HG03280 (cell line): ENCODE measurements around the gene CRYGD.
"Not testable (repeated sequence)": the region's sequence is repeated elsewhere in the genome, so short reads cannot be mapped to it uniquely, and the experiment has no call there.

Source experiments
- ATAC-seq: cut with Tn5 transposase; IDR thresholded peaks from one replicate; pipeline ENCODE4 v1.9.1; 2021; ENCODE audit warnings: mild to moderate bottlenecking, moderate library complexity; ENCODE audit not compliant: unreplicated experiment

Gene CRYGD

GRCh38 chr2:208130712-208131110, 6.4 kb upstream of the CRYGD start:
- ATAC-seq: no peak

- no peak for ATAC-seq
Measured at GRCh38 chr2:208129744-208130711, 5.7 kb upstream of the CRYGD start, which contains the start of gene CRYGC. TSS of gene CRYGC (minus strand) at chr2:208129828. CDS start at chr2:208129792, 36 bp downstream.

- ATAC-seq: no peak
Measured at GRCh38 chr2:208128136-208128535, 3.8 kb upstream of the CRYGD start.

GRCh38 chr2:208127090-208127489, 2.8 kb upstream of the CRYGD start:
- no peak for ATAC-seq

GRCh38 chr2:208125251-208125650, 927 bp upstream of the CRYGD start:
- no peak for ATAC-seq

GRCh38 chr2:208122248-208122647, 2.1 kb downstream of the CRYGD start:
- ATAC-seq: no peak

- no peak for ATAC-seq
Measured at GRCh38 chr2:208118918-208119317, 5.4 kb downstream of the CRYGD start.

- not testable (repeated sequence) for ATAC-seq
Measured at GRCh38 chr2:208117390-208117789, 6.9 kb downstream of the CRYGD start.

- no peak for ATAC-seq
Measured at GRCh38 chr2:208112969-208113368, 11.4 kb downstream of the CRYGD start.

- ATAC-seq: not testable (repeated sequence)
Measured at GRCh38 chr2:208112273-208112745, 12.0 kb downstream of the CRYGD start.

GRCh38 chr2:208103616-208104015, 20.7 kb downstream of the CRYGD start:
- ATAC-seq: no peak

GRCh38 chr2:208101716-208102631, 22.4 kb downstream of the CRYGD start:
- ATAC-seq: no peak

GRCh38 chr2:208099682-208100470, 24.4 kb downstream of the CRYGD start:
- ATAC-seq: no peak

- ATAC-seq: not testable (repeated sequence)
Measured at GRCh38 chr2:208098701-208099100, 25.6 kb downstream of the CRYGD start.

- ATAC-seq: no peak
Measured at GRCh38 chr2:208098267-208098666, 26.1 kb downstream of the CRYGD start.

GRCh38 chr2:208097801-208098200, 26.5 kb downstream of the CRYGD start:
- ATAC-seq: no peak

- no peak for ATAC-seq
Measured at GRCh38 chr2:208097313-208097712, 27.0 kb downstream of the CRYGD start.

- ATAC-seq: no peak
Measured at GRCh38 chr2:208096080-208096479, 28.2 kb downstream of the CRYGD start.

GRCh38 chr2:208093128-208093527, 31.2 kb downstream of the CRYGD start:
- no peak for ATAC-seq

- no peak for ATAC-seq
Measured at GRCh38 chr2:208092093-208092832, 32.1 kb downstream of the CRYGD start.
